Endothelial cell of umbilical vein (primary cell): Measurements from ENCODE around the gene FNDC1. TPM values are rescaled to one million over a fixed set of nuclear protein-coding genes. Genes with fewer than 3 reads are reported as not detected.

ENCODE experiments used
- BruUV-seq: library from RNA; stranded (reverse); fragments of 400-500 nt; replicated peaks from 2 replicates; lab custom pipeline; 2021; lab: Mats Ljungman, UMichigan
- CTCF ChIA-PET: fragments of 300-600, 350-600 bp; sonication (Branson Sonifier 250); formaldehyde crosslinking; loops from one replicate; lab custom pipeline; 2021; ENCODE audit warnings: antibody characterized with exemption, inconsistent platforms; lab: Charles Lee
- POLR2A ChIA-PET: fragments of 300-600, 350-600 bp; sonication (Branson Sonifier 250); formaldehyde crosslinking; loops from one replicate; lab custom pipeline; 2021; ENCODE audit warnings: antibody characterized with exemption, inconsistent platforms; lab: Charles Lee
- DNase-seq: peaks from one replicate; pipeline ENCODE4 v3.0.0-alpha.2; 2011; ENCODE audit warnings: low read depth, low spot score
- FAIRE-seq: peaks from 2 replicates; lab custom pipeline; 2011; peaks lifted over from hg19 to GRCh38; lab: Jason Lieb, UNC
- H2AFZ ChIP-seq: 2 replicates; pipeline ENCODE4 v1.6.0; 2012; ENCODE audit warnings: low read depth, low read length, control low read depth, inconsistent platforms
- H3K27ac ChIP-seq: 2 replicates; pipeline ENCODE4 v1.5.1; 2011; ENCODE audit warnings: low read depth, mild to moderate bottlenecking, control low read depth, low read length, moderate library complexity; ENCODE audit not compliant: insufficient read depth
- H3K27me3 ChIP-seq, 2 experiments: 2 replicates each; pipeline versions ENCODE4 v1.6.0 to v1.6.1; 2011; ENCODE audit warnings: low read length in 2 of 2, mixed read lengths in 1 of 2; ENCODE audit not compliant: control insufficient read depth in 2 of 2, insufficient read depth in 2 of 2
- H3K36me3 ChIP-seq, 2 experiments: 2 replicates in 1 of 2; 3 replicates in 1 of 2; pipeline ENCODE4 v1.5.1; 2011; ENCODE audit warnings: low read length in 2 of 2, mild to moderate bottlenecking in 1 of 2, moderate library complexity in 1 of 2; ENCODE audit not compliant: control insufficient read depth in 2 of 2, insufficient read depth in 2 of 2; ENCODE audit errors: extremely low read depth in 1 of 2
- H3K4me1 ChIP-seq: 3 replicates; pipeline ENCODE4 v1.5.1; 2011; ENCODE audit warnings: mild to moderate bottlenecking, low read length; ENCODE audit not compliant: control insufficient read depth, insufficient read depth; ENCODE audit errors: extremely low read depth
- H3K4me2 ChIP-seq: 2 replicates; pipeline ENCODE4 v1.6.1; 2011; ENCODE audit warnings: low read length, control low read depth, mixed read lengths; ENCODE audit not compliant: insufficient read depth
- H3K4me3 ChIP-seq, 3 experiments: fragments of 200-600 bp in 1 of 3; sonication (generic), shearing (Covaris generic) in 1 of 3; replicated peaks in 1 of 3; 2 replicates each; pipeline ENCODE4 v1.5.1; 2011 to 2016; ENCODE audit warnings: control low read depth in 3 of 3, low read length in 3 of 3, mild to moderate bottlenecking in 2 of 3, inconsistent platforms in 1 of 3, low read depth in 1 of 3, moderate library complexity in 1 of 3; ENCODE audit not compliant: insufficient read depth in 1 of 3
- H3K79me2 ChIP-seq: 2 replicates; pipeline ENCODE4 v1.6.0; 2012; ENCODE audit warnings: low read length, inconsistent platforms; ENCODE audit not compliant: control insufficient read depth, insufficient read depth
- H3K9ac ChIP-seq: replicated peaks from 2 replicates; pipeline ENCODE3; 2011; ENCODE audit warnings: low read length, control low read depth; ENCODE audit not compliant: insufficient read depth; ENCODE audit errors: extremely low read depth
- H3K9me1 ChIP-seq: replicated peaks from 3 replicates; pipeline ENCODE4 v1.6.0; 2011; ENCODE audit warnings: mild to moderate bottlenecking, low read length; ENCODE audit not compliant: control insufficient read depth, insufficient read depth; ENCODE audit errors: extremely low read depth
- H3K9me3 ChIP-seq: replicated peaks from 2 replicates; pipeline ENCODE4 v1.5.1; 2012; ENCODE audit warnings: low read length, inconsistent platforms; ENCODE audit not compliant: control insufficient read depth, insufficient read depth
- H4K20me1 ChIP-seq: replicated peaks from 2 replicates; pipeline ENCODE3; 2011; ENCODE audit warnings: mild to moderate bottlenecking, low read length; ENCODE audit not compliant: control insufficient read depth, insufficient read depth; ENCODE audit errors: extremely low read depth
- CTCF ChIP-seq, 2 donors: IDR thresholded peaks; 1 replicate in 1 of 2; 2 replicates in 1 of 2; pipeline ENCODE4 v1.5.1; 2011; ENCODE audit warnings: low read length in 2 of 2, mild to moderate bottlenecking in 2 of 2, moderate library complexity in 2 of 2, control low read depth in 1 of 2, inconsistent platforms in 1 of 2, low read depth in 1 of 2; ENCODE audit not compliant: insufficient read depth in 1 of 2; ENCODE audit errors: extremely low read depth in 1 of 2
- EZH2 ChIP-seq: IDR thresholded peaks from 2 replicates; pipeline ENCODE4 v1.6.1; 2012; ENCODE audit warnings: borderline replicate concordance, low read depth, mild to moderate bottlenecking, moderate library complexity, low read length, inconsistent platforms; ENCODE audit not compliant: severe bottlenecking
- FOS ChIP-seq: IDR thresholded peaks from 2 replicates; pipeline ENCODE4 v1.6.1; 2011; ENCODE audit warnings: mild to moderate bottlenecking, low read length, moderate library complexity, borderline replicate concordance; ENCODE audit not compliant: insufficient read depth
- GATA2 ChIP-seq: IDR thresholded peaks from 2 replicates; pipeline ENCODE4 v1.7.0; 2011; ENCODE audit warnings: low read depth, mild to moderate bottlenecking, moderate library complexity, mixed read lengths, low read length; ENCODE audit not compliant: insufficient read length, insufficient read depth
- JUN ChIP-seq: IDR thresholded peaks from 2 replicates; pipeline ENCODE4 v1.6.1; 2011; ENCODE audit warnings: borderline replicate concordance, low read depth; ENCODE audit not compliant: insufficient read length, insufficient read depth
- MAX ChIP-seq: IDR thresholded peaks from 2 replicates; pipeline ENCODE4 v1.6.1; 2011; ENCODE audit not compliant: insufficient read depth, insufficient read length
- MYC ChIP-seq: IDR thresholded peaks from one replicate; pipeline ENCODE4 v1.6.1; 2011; ENCODE audit warnings: mild to moderate bottlenecking, low read depth, low read length
- POLR2A ChIP-seq: IDR thresholded peaks from 2 replicates; pipeline ENCODE4 v1.6.1; 2012; ENCODE audit warnings: low read depth, mild to moderate bottlenecking, control low read depth, low read length
- POLR2AphosphoS5 ChIP-seq: IDR thresholded peaks from 2 replicates; pipeline ENCODE4 v1.6.1; 2012; ENCODE audit warnings: low read depth, mild to moderate bottlenecking, control low read depth, low read length, moderate library complexity; ENCODE audit not compliant: insufficient read depth
- dilution Hi-C: fragments of 300-500 bp; cut with MboI; formaldehyde crosslinking; loops from one replicate; pipeline ENCODE4 v1.15.0; 2019; ENCODE audit warnings: low sequenced_read_pairs; ENCODE audit not compliant: extremely low pct_ligation_motif_present
- intact Hi-C: fragments of 100-400 bp; cut with micrococcal nuclease; formaldehyde crosslinking; loops from one replicate; pipeline ENCODE4 v1.10.0; 2022
- polyA plus RNA-seq, 4 experiments: library from polyadenylated mRNA; depleted of rRNA in 3 of 4; stranded (reverse) in 3 of 4; unstranded in 1 of 4; fragments of >200 nt; gene quantifications; 2 replicates each; pipeline versions ENCODE4 v1.2.1 to v1.2.3, GENCODE V29; 2011 to 2012; ENCODE audit warnings: missing spikeins in 1 of 4
- total RNA-seq: library from RNA; stranded (reverse); gene quantifications from 2 replicates; pipeline ENCODE4 v1.2.3, GENCODE V29; 2021

FNDC1 gene
- total and polyA plus RNA-seq, 2 donors (not counting 3 experiments of a cell fraction or from before 2014, with no cell fraction given): 0.04 TPM; not detected in 1

- ChIA-PET CTCF (interaction anchor here (0.8 to 2.3 kb wide), 8 partner anchors 12 to 437 kb away, joined by 3 to 20 read pairs (median 4); no protein-coding TSS in a partner anchor), POLR2A (no interaction called here)
- no peak overlapping the region for H3K4me2 ChIP-seq
- no peaks in the 10 kb centered on the region for H3K27me3 ChIP-seq
- no peaks in the 10 kb centered on the region for H3K79me2 ChIP-seq
- H3K27ac ChIP-seq: no peak overlapping the region
- FAIRE-seq: no peak
- TF ChIP-seq POLR2AphosphoS5 (no peak), CTCF (IDR thresholded peaks at IDR 0.05; ENCODE audit: extremely low read depth in 1 of 2, insufficient read depth in 1 of 2, low read depth in 1 of 2, low read length in 2 of 2) (peak; percentile 12 to 18)
- H3K9me3 ChIP-seq: no peaks in the 10 kb centered on the region
- no peaks in the 10 kb centered on the region for H4K20me1 ChIP-seq
- H3K36me3 ChIP-seq: no peaks in the 10 kb centered on the region
- DNase-seq: peak; percentile 1
- H3K9me1 ChIP-seq: no peaks in the 10 kb centered on the region
- H3K4me3 ChIP-seq: no peak overlapping the region
- BruUV-seq: no TSS peak
- dilution Hi-C loops (no loop called here), intact Hi-C loops (loop anchor here (1.0 kb wide), 1 partner anchor 437 kb away; no protein-coding TSS in a partner anchor)
- H2AFZ ChIP-seq: no peak overlapping the region
- no peaks in the 10 kb centered on the region for H3K4me1 ChIP-seq
- no peak overlapping the region for H3K9ac ChIP-seq
Measured at GRCh38 chr6:159217595-159218275, 48.5 kb downstream of the FNDC1 start.

GRCh38 chr6:159220093-159220492, 50.9 kb downstream of the FNDC1 start:
- intact Hi-C loops (no loop called here), dilution Hi-C loops (no loop called here)
- Histone ChIP-seq H3K4me3 (no peak overlapping the region), H3K36me3 (no peaks in the 10 kb centered on the region), H3K4me2 (no peak overlapping the region), H3K9me1 (no peaks in the 10 kb centered on the region), H4K20me1 (no peaks in the 10 kb centered on the region), H3K27ac (no peak overlapping the region), H3K27me3 (no peaks in the 10 kb centered on the region), H2AFZ (no peak overlapping the region), H3K9ac (no peak overlapping the region), H3K9me3 (no peaks in the 10 kb centered on the region), H3K79me2 (no peaks in the 10 kb centered on the region), H3K4me1 (no peaks in the 10 kb centered on the region)
- BruUV-seq: no TSS peak
- DNase-seq: no peak
- FAIRE-seq: no peak
- ChIA-PET POLR2A (no interaction called here), CTCF (no interaction called here)
- no peak for TF ChIP-seq GATA2
- no peak for TF ChIP-seq FOS
- TF ChIP-seq POLR2A: no peak
- TF ChIP-seq JUN: no peak
- no peak for TF ChIP-seq POLR2AphosphoS5
- TF ChIP-seq EZH2: no peak
- TF ChIP-seq MYC: no peak
- no peak for TF ChIP-seq CTCF (IDR thresholded peaks at IDR 0.05; ENCODE audit: extremely low read depth in 1 of 2, insufficient read depth in 1 of 2, low read depth in 1 of 2, low read length in 2 of 2)
- no peak for TF ChIP-seq MAX
